K562 (cell line): ENCODE measurements around the gene CLCA1.
A peak's percentile ranks its signal among the peaks of the same experiment; 100 is the strongest.

ENCODE experiments used
- ATF7 ChIP-seq: fragments of 450-650 bp; IDR thresholded peaks from 2 replicates; pipeline ENCODE4 v1.7.1; 2014; ENCODE audit warnings: mild to moderate bottlenecking, moderate library complexity
- CLOCK ChIP-seq: fragments of 250-450 bp; sonication (Bioruptor Pico); IDR thresholded peaks from 2 replicates; pipeline ENCODE4 v1.4.0; 2020; ENCODE audit warnings: mild to moderate bottlenecking, moderate library complexity, borderline replicate concordance
- CTCF ChIP-seq, 3 experiments: IDR thresholded peaks in 2 of 3; conservative IDR thresholded peaks in 1 of 3; 2 replicates each; pipeline ENCODE4 v1.5.1; 2011 to 2012; ENCODE audit warnings: low read length in 3 of 3, mild to moderate bottlenecking in 3 of 3, control low read depth in 2 of 3, improper control_type of control experiment in 1 of 3, inconsistent platforms in 1 of 3, low read depth in 1 of 3, mixed read lengths in 1 of 3, moderate library complexity in 1 of 3; ENCODE audit not compliant: insufficient read depth in 2 of 3
- KLF1 ChIP-seq: fragments of 450-650 bp; IDR thresholded peaks from 2 replicates; pipeline ENCODE4 v1.6.1; 2016; ENCODE audit warnings: missing genetic modification characterization, missing compliant biosample characterization
- SMC3 ChIP-seq: conservative IDR thresholded peaks from 2 replicates; pipeline ENCODE4 v1.6.1; 2011; ENCODE audit warnings: low read depth, low read length, improper control_type of control experiment; ENCODE audit not compliant: insufficient read depth
- TEAD2 ChIP-seq: fragments of 450-650 bp; IDR thresholded peaks from 2 replicates; pipeline ENCODE4 v1.6.1; 2016; ENCODE audit warnings: missing genetic modification characterization, control low read depth, missing compliant biosample characterization
- ZBTB34 ChIP-seq: fragments of 250-450 bp; sonication (Bioruptor Pico); IDR thresholded peaks from 2 replicates; pipeline ENCODE4 v1.8.0; 2021; ENCODE audit warnings: mild to moderate bottlenecking, moderate library complexity
- ZBTB43 ChIP-seq: sonication (generic); formaldehyde crosslinking; IDR thresholded peaks from 2 replicates; pipeline ENCODE4 v1.8.0; 2023; ENCODE audit warnings: mild to moderate bottlenecking, missing genetic modification reagents
- ZNF133 ChIP-seq: fragments of 250-450 bp; sonication (Bioruptor Pico); IDR thresholded peaks from 2 replicates; pipeline ENCODE4 v1.4.0; 2020; ENCODE audit warnings: mild to moderate bottlenecking
- ZNF143 ChIP-seq: sonication (generic); formaldehyde crosslinking; IDR thresholded peaks from 2 replicates; pipeline ENCODE4 v1.9.0; 2022; ENCODE audit warnings: mild to moderate bottlenecking, missing genetic modification reagents
- ZSCAN32 ChIP-seq: fragments of 450-650 bp; formaldehyde crosslinking; IDR thresholded peaks from 2 replicates; pipeline ENCODE4 v1.4.0; 2020; ENCODE audit warnings: mild to moderate bottlenecking, moderate library complexity

- no peak for TF ChIP-seq ZBTB34 (CRISPR knock-in tag)
- TF ChIP-seq ZNF133 (CRISPR knock-in tag), result no peak
- no peak for TF ChIP-seq ATF7
- TF ChIP-seq SMC3, result no peak
- TF ChIP-seq ZNF143 (CRISPR knock-in tag), result no peak
- TF ChIP-seq CTCF (IDR thresholded peaks at IDR 0.05 in 2 of 3, conservative IDR thresholded peaks at IDR 0.05 in 1 of 3; ENCODE audit: insufficient read depth in 2 of 3, low read depth in 1 of 3, low read length in 3 of 3), result peak; percentile 75 to 100 (median 99)
- no peak for TF ChIP-seq CLOCK (CRISPR knock-in tag)
- TF ChIP-seq ZBTB43 (CRISPR knock-in tag), result no peak
- no peak for TF ChIP-seq TEAD2 (tag)
- TF ChIP-seq KLF1 (tag), result no peak
- TF ChIP-seq ZSCAN32, result no peak
Measured at GRCh38 chr1:86499987-86500593, 31.4 kb downstream of the CLCA1 start.
